Measurements from ENCODE around the gene ZDHHC12. TPM values are rescaled to one million over a fixed set of nuclear protein-coding genes. Genes with fewer than 3 reads are reported as not detected.

The ZDHHC12 gene
- total and polyA plus RNA-seq, 4 donors: 22.6 to 103 (median 63.4) TPM

DNA sequence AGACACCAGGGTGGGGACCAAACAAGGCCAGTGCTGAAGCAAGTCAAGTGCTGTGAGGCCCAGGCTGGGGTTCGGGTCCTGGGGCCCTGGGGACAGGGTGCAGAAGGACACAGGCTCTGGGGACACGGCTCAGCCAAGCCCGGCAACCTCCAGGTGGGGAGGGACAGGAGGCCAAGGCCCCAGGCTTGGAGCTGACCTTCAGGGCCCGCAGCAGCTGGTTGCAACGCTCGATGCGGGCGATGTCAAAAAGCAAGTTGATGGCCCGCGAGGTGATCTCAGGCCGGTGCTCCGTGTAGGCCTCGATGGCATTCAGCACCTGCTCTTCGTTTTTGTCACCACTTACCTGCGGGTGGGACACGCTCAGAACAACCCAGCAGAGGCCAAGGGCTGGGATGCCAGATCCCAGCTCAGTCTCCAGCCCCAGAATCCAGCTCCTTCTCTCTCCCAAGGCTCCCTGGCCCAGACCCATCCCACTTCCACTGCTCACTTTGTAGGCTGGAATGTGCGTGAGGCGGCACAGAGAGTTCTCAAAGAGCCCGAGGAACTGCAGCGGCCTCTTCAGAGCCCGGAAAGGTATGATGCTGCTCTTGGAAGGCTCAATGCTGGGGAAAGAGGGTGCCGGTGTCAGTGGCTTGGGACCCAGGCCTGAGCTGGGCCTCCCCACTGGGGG is 27.1 kb upstream of the ZDHHC12 start:
- no peak for ATAC-seq (ENCODE audit: insufficient read depth, low FRiP score)
- 94 to 95% methylated on average over 22 of the region's 22 CpGs for WGBS, 2 donors
- TF ChIP-seq, protein P1, sequence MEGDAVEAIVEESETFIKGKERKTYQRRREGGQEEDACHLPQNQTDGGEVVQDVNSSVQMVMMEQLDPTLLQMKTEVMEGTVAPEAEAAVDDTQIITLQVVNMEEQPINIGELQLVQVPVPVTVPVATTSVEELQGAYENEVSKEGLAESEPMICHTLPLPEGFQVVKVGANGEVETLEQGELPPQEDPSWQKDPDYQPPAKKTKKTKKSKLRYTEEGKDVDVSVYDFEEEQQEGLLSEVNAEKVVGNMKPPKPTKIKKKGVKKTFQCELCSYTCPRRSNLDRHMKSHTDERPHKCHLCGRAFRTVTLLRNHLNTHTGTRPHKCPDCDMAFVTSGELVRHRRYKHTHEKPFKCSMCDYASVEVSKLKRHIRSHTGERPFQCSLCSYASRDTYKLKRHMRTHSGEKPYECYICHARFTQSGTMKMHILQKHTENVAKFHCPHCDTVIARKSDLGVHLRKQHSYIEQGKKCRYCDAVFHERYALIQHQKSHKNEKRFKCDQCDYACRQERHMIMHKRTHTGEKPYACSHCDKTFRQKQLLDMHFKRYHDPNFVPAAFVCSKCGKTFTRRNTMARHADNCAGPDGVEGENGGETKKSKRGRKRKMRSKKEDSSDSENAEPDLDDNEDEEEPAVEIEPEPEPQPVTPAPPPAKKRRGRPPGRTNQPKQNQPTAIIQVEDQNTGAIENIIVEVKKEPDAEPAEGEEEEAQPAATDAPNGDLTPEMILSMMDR (IDR thresholded peaks at IDR 0.05; ENCODE audit: control extremely low read depth, extremely low read depth): no peak

DNA sequence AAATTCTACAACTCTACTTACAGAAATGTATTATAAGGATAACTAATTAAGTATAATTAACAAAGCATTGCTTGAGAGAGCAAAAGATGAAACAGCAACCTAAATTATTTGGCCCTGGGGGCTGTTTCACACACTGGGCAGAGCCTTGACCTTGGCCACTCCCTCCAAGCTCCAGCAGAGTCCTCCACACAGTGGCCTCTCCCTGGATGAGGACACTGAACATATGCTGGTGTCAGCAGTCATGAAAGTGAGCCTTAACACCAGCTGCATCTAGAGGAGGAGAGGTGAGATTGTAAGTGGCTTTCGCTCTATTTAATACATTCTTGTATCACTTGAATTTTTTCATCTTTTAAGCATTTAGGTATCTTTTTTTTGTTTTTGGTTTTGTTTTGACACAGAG is 23.3 kb upstream of the ZDHHC12 start:
- Histone ChIP-seq H3K9me3 (ENCODE audit: control insufficient read depth in 4 of 4, insufficient read depth in 3 of 4, low read length in 3 of 4) (no peaks in the 10 kb centered on the region), H3K27me3 (ENCODE audit: control insufficient read depth in 3 of 3, insufficient read depth in 3 of 3, low read length in 2 of 3) (no peaks in the 10 kb centered on the region), H3K9ac (ENCODE audit: insufficient read depth in 1 of 2, low read length in 2 of 2) (no peak overlapping the region), H3K4me3 (no peak overlapping the region), H3K36me3 (ENCODE audit: control insufficient read depth in 4 of 4, insufficient read depth in 4 of 4, low read length in 4 of 4) (peaks cover 1 to 22% (median 15%) of the 10 kb centered on the region in 4 donors), H3K4me1 (ENCODE audit: control insufficient read depth in 5 of 5, insufficient read depth in 5 of 5, low read length in 5 of 5) (no peaks in the 10 kb centered on the region), H3K27ac (ENCODE audit: low read depth in 1 of 2, low read length in 1 of 2) (no peak overlapping the region)
- ATAC-seq (ENCODE audit: insufficient read depth, low FRiP score) (no peak), DNase-seq (no peak)
- TF ChIP-seq, protein P1 (IDR thresholded peaks at IDR 0.05; ENCODE audit: control extremely low read depth, extremely low read depth): no peak
- 95 to 96% methylated on average over 1 of the region's 1 CpG for WGBS, 2 donors

More for the DNA sequence above, 27.1 kb upstream of the ZDHHC12 start:
- H3K4me3 ChIP-seq: no peak overlapping the region
- H3K9ac ChIP-seq (ENCODE audit: insufficient read depth in 1 of 2, low read length in 2 of 2): no peak overlapping the region
- no peak overlapping the region for H3K27ac ChIP-seq (ENCODE audit: low read depth in 1 of 2, low read length in 1 of 2)
- H3K9me3 ChIP-seq (ENCODE audit: control insufficient read depth in 4 of 4, insufficient read depth in 3 of 4, low read length in 3 of 4): no peaks in the 10 kb centered on the region
- DNase-seq: no peak
- H3K27me3 ChIP-seq (ENCODE audit: control insufficient read depth in 3 of 3, insufficient read depth in 3 of 3, low read length in 2 of 3): no peaks in the 10 kb centered on the region
- H3K4me1 ChIP-seq (ENCODE audit: control insufficient read depth in 5 of 5, insufficient read depth in 5 of 5, low read length in 5 of 5): no peaks in the 10 kb centered on the region
- H3K36me3 ChIP-seq (ENCODE audit: control insufficient read depth in 4 of 4, insufficient read depth in 4 of 4, low read length in 4 of 4): peaks cover 4 to 36% (median 15%) of the 10 kb centered on the region in 4 donors

DNA sequence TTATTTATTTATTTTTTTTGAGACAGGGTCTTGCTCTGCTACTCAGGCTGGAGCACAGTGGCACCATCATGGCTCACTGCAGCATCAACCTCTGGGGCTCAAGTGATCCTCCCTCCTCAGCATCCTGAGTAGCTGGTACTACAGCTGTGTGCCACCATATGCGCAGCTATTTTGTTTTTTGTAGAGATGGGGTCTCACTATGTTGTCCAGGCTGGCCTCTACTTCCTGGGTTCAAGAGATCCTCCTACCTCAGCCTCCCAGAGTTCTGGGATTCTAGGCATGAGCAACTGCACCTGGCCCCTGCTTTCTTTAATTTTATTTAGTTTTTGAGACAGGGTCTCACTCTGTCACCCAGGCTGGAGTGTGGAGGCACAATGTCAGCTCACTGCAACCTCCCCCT is 19.5 kb upstream of the ZDHHC12 start:
- Histone ChIP-seq H3K9me3 (ENCODE audit: control insufficient read depth in 4 of 4, insufficient read depth in 3 of 4, low read length in 3 of 4) (no peaks in the 10 kb centered on the region), H3K36me3 (ENCODE audit: control insufficient read depth in 4 of 4, insufficient read depth in 4 of 4, low read length in 4 of 4) (peaks cover 9 to 20% (median 16%) of the 10 kb centered on the region in 4 donors), H3K9ac (ENCODE audit: insufficient read depth in 1 of 2, low read length in 2 of 2) (no peak overlapping the region), H3K4me3 (no peak overlapping the region), H3K27me3 (ENCODE audit: control insufficient read depth in 3 of 3, insufficient read depth in 3 of 3, low read length in 2 of 3) (no peaks in the 10 kb centered on the region), H3K27ac (ENCODE audit: low read depth in 1 of 2, low read length in 1 of 2) (no peak overlapping the region), H3K4me1 (ENCODE audit: control insufficient read depth in 5 of 5, insufficient read depth in 5 of 5, low read length in 5 of 5) (no peaks in the 10 kb centered on the region)
- DNase-seq: no peak
- TF ChIP-seq, protein P1 (IDR thresholded peaks at IDR 0.05; ENCODE audit: control extremely low read depth, extremely low read depth): no peak
- 95 to 98% methylated on average over 1 of the region's 1 CpG for WGBS, 2 donors
- ATAC-seq (ENCODE audit: insufficient read depth, low FRiP score): no peak

DNA sequence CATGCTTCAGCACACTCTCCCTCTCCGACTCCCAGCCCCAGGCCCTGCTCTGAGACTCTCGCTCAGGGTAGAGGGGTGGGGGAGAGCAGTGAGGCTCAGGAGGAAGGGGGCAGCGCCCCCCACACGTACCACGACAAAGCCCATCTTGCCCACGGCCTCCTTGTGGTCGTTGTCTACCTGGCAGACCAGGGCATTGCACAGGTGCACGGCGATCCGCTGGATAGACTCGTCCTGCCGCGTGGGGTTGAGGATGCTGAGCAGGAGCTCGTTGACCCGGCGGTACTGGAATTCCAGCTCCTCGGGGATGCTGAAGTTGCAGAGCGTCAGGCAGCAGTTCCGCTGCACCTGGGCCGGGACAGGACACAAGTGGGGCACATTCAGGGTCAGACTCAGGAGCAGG is 18.5 kb upstream of the ZDHHC12 start:
- Histone ChIP-seq H3K27ac (ENCODE audit: low read depth in 1 of 2, low read length in 1 of 2) (no peak overlapping the region), H3K9me3 (ENCODE audit: control insufficient read depth in 4 of 4, insufficient read depth in 3 of 4, low read length in 3 of 4) (no peaks in the 10 kb centered on the region), H3K4me3 (no peak overlapping the region), H3K36me3 (ENCODE audit: control insufficient read depth in 4 of 4, insufficient read depth in 4 of 4, low read length in 4 of 4) (peaks cover 9 to 20% (median 16%) of the 10 kb centered on the region in 4 donors), H3K27me3 (ENCODE audit: control insufficient read depth in 3 of 3, insufficient read depth in 3 of 3, low read length in 2 of 3) (no peaks in the 10 kb centered on the region), H3K4me1 (ENCODE audit: control insufficient read depth in 5 of 5, insufficient read depth in 5 of 5, low read length in 5 of 5) (no peaks in the 10 kb centered on the region), H3K9ac (ENCODE audit: insufficient read depth in 1 of 2, low read length in 2 of 2) (no peak overlapping the region)
- 77 to 92% methylated on average over 20 of the region's 20 CpGs for WGBS, 2 donors
- TF ChIP-seq, protein P1 (IDR thresholded peaks at IDR 0.05; ENCODE audit: control extremely low read depth, extremely low read depth): no peak
- ATAC-seq (ENCODE audit: insufficient read depth, low FRiP score) (no peak), DNase-seq (no peak)
